HepG2 (cell line): ENCODE measurements around the gene DGUOK. TPM values are rescaled to one million over a fixed set of nuclear protein-coding genes. Genes with fewer than 3 reads are reported as not detected.

Source experiments
- ATAC-seq: fragments of 200-7000 bp; cut with Tn5 transposase; 3 replicates; pipeline ENCODE4 v1.9.1; 2020; ENCODE audit warnings: mild to moderate bottlenecking, moderate library complexity
- BruUV-seq: library from RNA; stranded (reverse); fragments of 400-500 nt; replicated peaks from 2 replicates; lab custom pipeline; 2021; lab: Mats Ljungman, UMichigan
- CTCF ChIA-PET: fragments of 300-600 bp; formaldehyde crosslinking; extraction: SDS; loops from one replicate; lab custom pipeline; 2021; ENCODE audit warnings: low total read pairs, inconsistent platforms, low intra/inter-chr PET ratio; lab: Yijun Ruan, JAX
- POLR2A ChIA-PET: fragments of 350-600 bp; sonication (Branson Sonifier 250); formaldehyde crosslinking; loops from one replicate; lab custom pipeline; 2020; ENCODE audit warnings: antibody characterized with exemption, inconsistent platforms; lab: Yijun Ruan, JAX
- DNase-seq: peaks from one replicate; pipeline ENCODE4 v3.0.0-alpha.2; 2015; ENCODE audit warnings: low spot score
- FAIRE-seq: peaks from 3 replicates; lab custom pipeline; 2011; peaks lifted over from hg19 to GRCh38; lab: Jason Lieb, UNC
- H2AFZ ChIP-seq: one replicate; pipeline ENCODE4 v1.6.1; 2011; ENCODE audit warnings: low read length, inconsistent platforms
- H3K27ac ChIP-seq: fragments of 300-600 bp; 3 replicates; pipeline ENCODE4 v1.8.0; 2011; ENCODE audit warnings: mixed run types, mild to moderate bottlenecking, mixed read lengths, low read length, inconsistent platforms; ENCODE audit not compliant: insufficient read depth; ENCODE audit errors: extremely low read length
- H3K27me3 ChIP-seq, 2 experiments: fragments of 200-600 bp in 1 of 2; 2 replicates in 1 of 2; 3 replicates in 1 of 2; pipeline versions ENCODE4 v1.6.0 to v1.8.0; 2011; ENCODE audit warnings: low read length in 2 of 2, mild to moderate bottlenecking in 2 of 2, moderate library complexity in 2 of 2, inconsistent platforms in 1 of 2; ENCODE audit not compliant: insufficient read depth in 2 of 2, control insufficient read depth in 1 of 2
- H3K36me3 ChIP-seq, 2 experiments: fragments of 200-600 bp in 1 of 2; replicated peaks in 1 of 2; 2 replicates in 1 of 2; 3 replicates in 1 of 2; pipeline versions ENCODE4 v1.5.1 to v1.8.0; 2011; ENCODE audit warnings: low read length in 2 of 2, inconsistent platforms in 1 of 2; ENCODE audit not compliant: insufficient read depth in 2 of 2, control insufficient read depth in 1 of 2
- H3K4me1 ChIP-seq: 2 replicates; pipeline ENCODE4 v1.5.1; 2012; ENCODE audit warnings: low read length, inconsistent platforms; ENCODE audit not compliant: insufficient read depth
- H3K4me2 ChIP-seq: 2 replicates; pipeline ENCODE4 v1.6.0; 2011; ENCODE audit warnings: low read depth, low read length, inconsistent platforms
- H3K4me3 ChIP-seq, 3 experiments: fragments of 200-600 bp in 1 of 3; sonication (generic), shearing (Covaris generic) in 1 of 3; replicated peaks in 1 of 3; 2 replicates each; pipeline ENCODE4 v1.5.1; 2011 to 2016; ENCODE audit warnings: low read length in 3 of 3, inconsistent platforms in 2 of 3, low read depth in 2 of 3, mild to moderate bottlenecking in 2 of 3, control low read depth in 1 of 3, mixed read lengths in 1 of 3; ENCODE audit not compliant: insufficient read depth in 1 of 3
- H3K79me2 ChIP-seq: one replicate; pipeline ENCODE4 v1.6.1; 2011; ENCODE audit warnings: low read length, inconsistent platforms; ENCODE audit not compliant: insufficient read depth
- H3K9ac ChIP-seq: 2 replicates; pipeline ENCODE4 v1.6.0; 2011; ENCODE audit warnings: mild to moderate bottlenecking, low read depth, low read length, inconsistent platforms; ENCODE audit not compliant: insufficient read depth
- H3K9me3 ChIP-seq: 2 replicates; pipeline ENCODE4 v1.5.1; 2012; ENCODE audit warnings: mild to moderate bottlenecking, low read length
- H4K20me1 ChIP-seq: 2 replicates; pipeline ENCODE4 v1.6.0; 2011; ENCODE audit warnings: inconsistent platforms, mild to moderate bottlenecking, low read length, moderate library complexity; ENCODE audit not compliant: insufficient read depth
- ARNTL ChIP-seq: sonication (generic); formaldehyde crosslinking; IDR thresholded peaks from 2 replicates; pipeline ENCODE4 v1.4.0; 2020; ENCODE audit warnings: mild to moderate bottlenecking, missing genetic modification reagents
- ATAD3A ChIP-seq: sonication (generic); formaldehyde crosslinking; IDR thresholded peaks from 2 replicates; pipeline ENCODE4 v1.4.0; 2020; ENCODE audit warnings: missing genetic modification reagents
- DNMT1 ChIP-seq: sonication (generic); formaldehyde crosslinking; IDR thresholded peaks from 2 replicates; pipeline ENCODE4 v1.5.1; 2020; ENCODE audit warnings: mild to moderate bottlenecking, missing genetic modification reagents
- FIP1L1 ChIP-seq: fragments of 200-400 bp; formaldehyde crosslinking; IDR thresholded peaks from 2 replicates; pipeline ENCODE4 v1.6.1; 2018; ENCODE audit warnings: low read depth, mild to moderate bottlenecking, low read length, moderate library complexity, borderline replicate concordance; ENCODE audit not compliant: insufficient read depth
- LCORL ChIP-seq, 2 experiments: fragments of 450-650 bp in 1 of 2; sonication (generic) in 1 of 2; formaldehyde crosslinking in 1 of 2; IDR thresholded peaks; 2 replicates each; pipeline versions ENCODE4 v1.5.0 to v1.6.1; 2017 to 2020; ENCODE audit warnings: antibody characterized with exemption in 1 of 2, missing genetic modification reagents in 1 of 2
- MEIS1 ChIP-seq: sonication (generic); formaldehyde crosslinking; IDR thresholded peaks from 2 replicates; pipeline ENCODE4 v1.9.0; 2021; ENCODE audit warnings: mild to moderate bottlenecking, missing genetic modification reagents, moderate library complexity, borderline replicate concordance
- NKX3-1 ChIP-seq: sonication (generic); formaldehyde crosslinking; IDR thresholded peaks from 2 replicates; pipeline ENCODE4 v1.5.0; 2020; ENCODE audit warnings: missing genetic modification reagents
- NR2F1 ChIP-seq, 2 experiments: fragments of 450-650 bp in 1 of 2; formaldehyde crosslinking in 1 of 2; IDR thresholded peaks; 2 replicates each; pipeline versions ENCODE4 v1.5.0 to v1.6.1; 2016 to 2020; ENCODE audit warnings: mild to moderate bottlenecking in 1 of 2, missing compliant biosample characterization in 1 of 2, missing genetic modification reagents in 1 of 2, moderate library complexity in 1 of 2
- PITX1 ChIP-seq: sonication (generic); formaldehyde crosslinking; IDR thresholded peaks from 2 replicates; pipeline ENCODE4 v1.5.1; 2020; ENCODE audit warnings: mild to moderate bottlenecking, missing genetic modification reagents
- SIX1 ChIP-seq: sonication (generic); formaldehyde crosslinking; IDR thresholded peaks from 2 replicates; pipeline ENCODE4 v1.4.0; 2020; ENCODE audit warnings: missing genetic modification reagents, borderline replicate concordance
- ZNF317 ChIP-seq: sonication (generic); formaldehyde crosslinking; IDR thresholded peaks from 2 replicates; pipeline ENCODE4 v1.5.0; 2020; ENCODE audit warnings: mild to moderate bottlenecking, missing genetic modification reagents
- ZNF337 ChIP-seq: sonication (generic); formaldehyde crosslinking; IDR thresholded peaks from 2 replicates; pipeline ENCODE4 v1.5.1; 2020; ENCODE audit warnings: missing genetic modification reagents, low read depth, mild to moderate bottlenecking, borderline replicate concordance
- ZNF33A ChIP-seq: sonication (generic); formaldehyde crosslinking; IDR thresholded peaks from 2 replicates; pipeline ENCODE4 v1.5.1; 2020; ENCODE audit warnings: missing genetic modification reagents, mild to moderate bottlenecking, moderate library complexity, borderline replicate concordance
- ZNF558 ChIP-seq: sonication (generic); formaldehyde crosslinking; IDR thresholded peaks from 2 replicates; pipeline ENCODE4 v1.9.0; 2022; ENCODE audit warnings: mild to moderate bottlenecking, missing genetic modification reagents, borderline replicate concordance
- ZSCAN9 ChIP-seq: IDR thresholded peaks from 2 replicates; pipeline ENCODE4 v1.6.1; 2016; ENCODE audit warnings: borderline replicate concordance
- WGBS: methylation state at CpG from one replicate; pipeline ENCODE4 v1.1.6; 2017; ENCODE audit warnings: low lambda C conversion rate; 5-methylcytosine and 5-hydroxymethylcytosine counted together
- in situ Hi-C: cut with HindIII; loops from 2 replicates; pipeline ENCODE4 v1.10.0; 2017; ENCODE audit warnings: low pct_unique_long_range_greater_than_20kb; ENCODE audit not compliant: extremely low pct_ligation_motif_present
- intact Hi-C: fragments of 100-400 bp; cut with micrococcal nuclease; formaldehyde crosslinking; loops from one replicate; pipeline ENCODE4 v1.10.0; 2022; ENCODE audit not compliant: unreplicated experiment
- polyA plus RNA-seq, 8 experiments: library from polyadenylated mRNA; depleted of rRNA in 3 of 8; stranded (reverse) in 7 of 8; unstranded in 1 of 8; fragments of >200 nt; fragmentation: Illumina TruSeq in 4 of 8; extraction: Trizol in 4 of 8; gene quantifications; 2 replicates each; pipeline versions ENCODE4 v1.2.1 to v1.2.3, GENCODE V29; 2011 to 2016; ENCODE audit warnings: low read depth in 4 of 8, missing spikeins in 1 of 8, mixed read lengths in 1 of 8; ENCODE audit not compliant: insufficient read depth in 1 of 8
- total RNA-seq, 5 experiments: library from RNA; depleted of rRNA; stranded (reverse); fragments of >200 nt; fragmentation: Illumina TruSeq; extraction: Trizol; gene quantifications; 2 replicates each; pipeline ENCODE4 v1.2.3, GENCODE V29; 2016; ENCODE audit warnings: low read depth in 1 of 5
- TF ChIP-seq, protein P1 (sequence below): sonication (generic); formaldehyde crosslinking; conservative IDR thresholded peaks from 2 replicates; pipeline ENCODE4 v1.5.0; 2020; ENCODE audit warnings: missing genetic modification reagents
- TF ChIP-seq, protein P2 (sequence below): sonication (generic); formaldehyde crosslinking; conservative IDR thresholded peaks from 2 replicates; pipeline ENCODE4 v1.8.0; 2022; ENCODE audit warnings: missing genetic modification reagents
- TF ChIP-seq, protein P3 (sequence below): sonication (generic); formaldehyde crosslinking; IDR thresholded peaks from 2 replicates; pipeline ENCODE4 v1.5.0; 2020; ENCODE audit warnings: mild to moderate bottlenecking, missing genetic modification reagents
- TF ChIP-seq, protein P4 (sequence below): sonication (generic); formaldehyde crosslinking; IDR thresholded peaks from 2 replicates; pipeline ENCODE4 v1.8.0; 2022; ENCODE audit warnings: missing genetic modification reagents, mild to moderate bottlenecking, borderline replicate concordance

DGUOK gene
- total and polyA plus RNA-seq, 2 of the 13 experiments (the other 11 are each of a cell fraction or from before 2014, with no cell fraction given), result 105 to 137 TPM

DNA sequence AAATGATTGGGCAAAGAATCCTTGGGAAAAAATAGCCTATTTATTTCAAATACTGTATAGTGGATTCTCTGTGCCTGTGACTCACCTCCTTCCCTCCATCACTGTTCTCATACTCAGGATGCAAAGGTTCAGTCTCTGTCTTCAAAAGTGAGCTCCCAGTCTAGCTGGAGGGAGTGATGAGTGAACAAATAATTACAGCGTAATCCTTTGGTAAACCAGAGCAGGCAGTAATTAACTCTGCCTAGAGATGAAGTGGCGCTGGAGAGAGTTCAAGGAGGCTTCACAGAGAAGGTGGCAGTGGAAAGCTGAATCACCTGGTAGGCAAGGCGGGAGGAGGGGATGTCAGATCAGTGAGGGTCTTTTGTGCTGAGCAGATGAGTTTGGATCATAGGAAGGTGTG is 6.5 kb downstream of the DGUOK start:
- peaks cover 77% of the 10 kb centered on the region for H3K79me2 ChIP-seq
- no peak overlapping the region for H3K9ac ChIP-seq
- no peak overlapping the region for H3K4me2 ChIP-seq
- H3K4me3 ChIP-seq, result no peak overlapping the region
- intact Hi-C loops (no loop called here), in situ Hi-C loops (no loop called here)
- ChIA-PET CTCF (no interaction called here), POLR2A (no interaction called here)
- H3K36me3 ChIP-seq, result peaks cover 14 to 50% of the 10 kb centered on the region in 2 experiments
- H2AFZ ChIP-seq, result no peak overlapping the region
- peaks cover 14% of the 10 kb centered on the region for H4K20me1 ChIP-seq
- TF ChIP-seq ZNF33A (CRISPR knock-in tag), result no peak
- TF ChIP-seq PITX1 (CRISPR knock-in tag), result no peak
- TF ChIP-seq NKX3-1 (CRISPR knock-in tag), result no peak
- no peak for TF ChIP-seq LCORL (IDR thresholded peaks at IDR 0.05)
- no peak for TF ChIP-seq LCORL (CRISPR knock-in tag; IDR thresholded peaks at IDR 0.05)
- TF ChIP-seq DNMT1 (CRISPR knock-in tag), result no peak
- TF ChIP-seq, protein P1, sequence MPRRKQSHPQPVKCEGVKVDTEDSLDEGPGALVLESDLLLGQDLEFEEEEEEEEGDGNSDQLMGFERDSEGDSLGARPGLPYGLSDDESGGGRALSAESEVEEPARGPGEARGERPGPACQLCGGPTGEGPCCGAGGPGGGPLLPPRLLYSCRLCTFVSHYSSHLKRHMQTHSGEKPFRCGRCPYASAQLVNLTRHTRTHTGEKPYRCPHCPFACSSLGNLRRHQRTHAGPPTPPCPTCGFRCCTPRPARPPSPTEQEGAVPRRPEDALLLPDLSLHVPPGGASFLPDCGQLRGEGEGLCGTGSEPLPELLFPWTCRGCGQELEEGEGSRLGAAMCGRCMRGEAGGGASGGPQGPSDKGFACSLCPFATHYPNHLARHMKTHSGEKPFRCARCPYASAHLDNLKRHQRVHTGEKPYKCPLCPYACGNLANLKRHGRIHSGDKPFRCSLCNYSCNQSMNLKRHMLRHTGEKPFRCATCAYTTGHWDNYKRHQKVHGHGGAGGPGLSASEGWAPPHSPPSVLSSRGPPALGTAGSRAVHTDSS (CRISPR knock-in tag), result no peak
- no peak for TF ChIP-seq ZNF317 (CRISPR knock-in tag)
- TF ChIP-seq SIX1 (CRISPR knock-in tag), result no peak
- no peak for TF ChIP-seq FIP1L1
- TF ChIP-seq, protein P2, sequence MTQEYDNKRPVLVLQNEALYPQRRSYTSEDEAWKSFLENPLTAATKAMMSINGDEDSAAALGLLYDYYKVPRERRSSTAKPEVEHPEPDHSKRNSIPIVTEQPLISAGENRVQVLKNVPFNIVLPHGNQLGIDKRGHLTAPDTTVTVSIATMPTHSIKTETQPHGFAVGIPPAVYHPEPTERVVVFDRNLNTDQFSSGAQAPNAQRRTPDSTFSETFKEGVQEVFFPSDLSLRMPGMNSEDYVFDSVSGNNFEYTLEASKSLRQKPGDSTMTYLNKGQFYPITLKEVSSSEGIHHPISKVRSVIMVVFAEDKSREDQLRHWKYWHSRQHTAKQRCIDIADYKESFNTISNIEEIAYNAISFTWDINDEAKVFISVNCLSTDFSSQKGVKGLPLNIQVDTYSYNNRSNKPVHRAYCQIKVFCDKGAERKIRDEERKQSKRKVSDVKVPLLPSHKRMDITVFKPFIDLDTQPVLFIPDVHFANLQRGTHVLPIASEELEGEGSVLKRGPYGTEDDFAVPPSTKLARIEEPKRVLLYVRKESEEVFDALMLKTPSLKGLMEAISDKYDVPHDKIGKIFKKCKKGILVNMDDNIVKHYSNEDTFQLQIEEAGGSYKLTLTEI, result no peak
- TF ChIP-seq ZSCAN9, result no peak
- no peak for TF ChIP-seq ARNTL (CRISPR knock-in tag)
- TF ChIP-seq, protein P3, sequence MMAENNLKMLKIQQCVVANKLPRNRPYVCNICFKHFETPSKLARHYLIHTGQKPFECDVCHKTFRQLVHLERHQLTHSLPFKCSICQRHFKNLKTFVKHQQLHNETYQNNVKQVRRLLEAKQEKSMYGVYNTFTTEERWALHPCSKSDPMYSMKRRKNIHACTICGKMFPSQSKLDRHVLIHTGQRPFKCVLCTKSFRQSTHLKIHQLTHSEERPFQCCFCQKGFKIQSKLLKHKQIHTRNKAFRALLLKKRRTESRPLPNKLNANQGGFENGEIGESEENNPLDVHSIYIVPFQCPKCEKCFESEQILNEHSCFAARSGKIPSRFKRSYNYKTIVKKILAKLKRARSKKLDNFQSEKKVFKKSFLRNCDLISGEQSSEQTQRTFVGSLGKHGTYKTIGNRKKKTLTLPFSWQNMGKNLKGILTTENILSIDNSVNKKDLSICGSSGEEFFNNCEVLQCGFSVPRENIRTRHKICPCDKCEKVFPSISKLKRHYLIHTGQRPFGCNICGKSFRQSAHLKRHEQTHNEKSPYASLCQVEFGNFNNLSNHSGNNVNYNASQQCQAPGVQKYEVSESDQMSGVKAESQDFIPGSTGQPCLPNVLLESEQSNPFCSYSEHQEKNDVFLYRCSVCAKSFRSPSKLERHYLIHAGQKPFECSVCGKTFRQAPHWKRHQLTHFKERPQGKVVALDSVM (CRISPR knock-in tag), result no peak
- no peak for TF ChIP-seq ATAD3A (CRISPR knock-in tag)
- TF ChIP-seq, protein P4, sequence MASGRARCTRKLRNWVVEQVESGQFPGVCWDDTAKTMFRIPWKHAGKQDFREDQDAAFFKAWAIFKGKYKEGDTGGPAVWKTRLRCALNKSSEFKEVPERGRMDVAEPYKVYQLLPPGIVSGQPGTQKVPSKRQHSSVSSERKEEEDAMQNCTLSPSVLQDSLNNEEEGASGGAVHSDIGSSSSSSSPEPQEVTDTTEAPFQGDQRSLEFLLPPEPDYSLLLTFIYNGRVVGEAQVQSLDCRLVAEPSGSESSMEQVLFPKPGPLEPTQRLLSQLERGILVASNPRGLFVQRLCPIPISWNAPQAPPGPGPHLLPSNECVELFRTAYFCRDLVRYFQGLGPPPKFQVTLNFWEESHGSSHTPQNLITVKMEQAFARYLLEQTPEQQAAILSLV, result no peak
- TF ChIP-seq ZNF337 (CRISPR knock-in tag), result no peak
- no peak for TF ChIP-seq MEIS1 (CRISPR knock-in tag)
- TF ChIP-seq NR2F1 (CRISPR knock-in tag; IDR thresholded peaks at IDR 0.05), result no peak
- TF ChIP-seq ZNF558 (CRISPR knock-in tag), result no peak
- BruUV-seq, result no TSS peak
- H3K9me3 ChIP-seq, result no peaks in the 10 kb centered on the region
- no peak for ATAC-seq
- H3K27me3 ChIP-seq, result no peaks in the 10 kb centered on the region
- DNase-seq, result no peak
- 97% methylated on average over 3 of the region's 3 CpGs for WGBS
- H3K27ac ChIP-seq, result no peak overlapping the region
- FAIRE-seq, result no peak
- H3K4me1 ChIP-seq, result peaks cover 38% of the 10 kb centered on the region
